GM21619 (cell line): ENCODE results near the gene ACOT12.
"Not testable (repeated sequence)": the region's sequence is repeated elsewhere in the genome, so short reads cannot be mapped to it uniquely, and the experiment has no call there.

Source experiments
- ATAC-seq: cut with Tn5 transposase; IDR thresholded peaks from one replicate; pipeline ENCODE4 v1.9.1; 2021; ENCODE audit not compliant: unreplicated experiment

Gene ACOT12

GRCh38 chr5:81294021-81294420 lies 99.9 kb downstream of the ACOT12 start:
- not testable (repeated sequence) for ATAC-seq

- no peak for ATAC-seq
Measured at GRCh38 chr5:81292130-81292529, 101.8 kb downstream of the ACOT12 start.

- ATAC-seq, result no peak
Measured at GRCh38 chr5:81290146-81290545, 103.8 kb downstream of the ACOT12 start.

- ATAC-seq, result no peak
Measured at GRCh38 chr5:81288021-81288433, 105.9 kb downstream of the ACOT12 start.

- no peak for ATAC-seq
Measured at GRCh38 chr5:81286059-81286617, 107.8 kb downstream of the ACOT12 start.

- ATAC-seq, result no peak
Measured at GRCh38 chr5:81283976-81284375, 110.0 kb downstream of the ACOT12 start.
